Gastroesophageal sphincter (tissue), 4 donors: ENCODE data around the gene ENPP3. TPM values are rescaled to one million over a fixed set of nuclear protein-coding genes. Genes with fewer than 3 reads are reported as not detected.

Source experiments
- ATAC-seq: fragments of 150-250 bp; one replicate; pipeline ENCODE4 v1.9.1; 2016; ENCODE audit warnings: mild to moderate bottlenecking, moderate library complexity
- H3K27ac ChIP-seq, 4 donors: fragments of 200-600 bp; sonication (generic) in 3 of 4; 1 replicate in 3 of 4; 2 replicates in 1 of 4; pipeline ENCODE4 v1.5.1; 2016 to 2019
- H3K27me3 ChIP-seq: fragments of 200-600 bp; sonication (generic); one replicate; pipeline ENCODE4 v1.5.1; 2019
- H3K36me3 ChIP-seq, 2 donors: fragments of 200-600 bp; sonication (generic); one replicate each; pipeline ENCODE4 v1.5.1; 2019; ENCODE audit warnings: control low read depth in 1 of 2
- H3K4me1 ChIP-seq, 3 donors: fragments of 200-600 bp; sonication (generic); 1 replicate in 2 of 3; 2 replicates in 1 of 3; pipeline ENCODE4 v1.5.1; 2016 to 2019; ENCODE audit warnings: control low read depth in 2 of 3
- H3K4me3 ChIP-seq, 2 donors: fragments of 200-600 bp; sonication (generic); one replicate each; pipeline ENCODE4 v1.5.1; 2019; ENCODE audit warnings: mild to moderate bottlenecking in 1 of 2, moderate library complexity in 1 of 2
- H3K9me3 ChIP-seq, 3 donors: fragments of 200-600 bp; sonication (generic); one replicate each; pipeline ENCODE4 v1.5.1; 2017 to 2019; ENCODE audit warnings: control low read depth in 2 of 3
- EP300 ChIP-seq: sonication (generic); formaldehyde crosslinking; IDR thresholded peaks from one replicate; pipeline ENCODE4 v1.6.1; 2017; ENCODE audit warnings: antibody characterized with exemption, mild to moderate bottlenecking
- POLR2A ChIP-seq, 2 donors: fragments of 450-650 bp; IDR thresholded peaks; one replicate each; pipeline ENCODE4 v1.6.1; 2017; ENCODE audit warnings: antibody characterized with exemption in 2 of 2, mild to moderate bottlenecking in 2 of 2, moderate library complexity in 1 of 2
- POLR2AphosphoS5 ChIP-seq: sonication (generic); formaldehyde crosslinking; IDR thresholded peaks from one replicate; pipeline ENCODE4 v1.6.1; 2017; ENCODE audit warnings: antibody characterized with exemption
- WGBS, 2 donors: methylation state at CpG; one replicate each; pipeline ENCODE4 v1.1.5; 2018; ENCODE audit warnings: low coverage in 1 of 2; 5-methylcytosine and 5-hydroxymethylcytosine counted together
- total RNA-seq, 4 donors: library from RNA; depleted of rRNA; stranded (reverse); fragments of >200 nt; gene quantifications; one replicate each; pipeline ENCODE4 v1.1.0, GENCODE V29; 2016
- TF ChIP-seq, protein P1 (sequence below), 4 experiments: fragments of 200-600 bp in 2 of 4; fragments of 450-650 bp in 2 of 4; sonication (generic) in 1 of 4; IDR thresholded peaks; one replicate each; pipeline ENCODE4 v1.5.1; 2017 to 2019; ENCODE audit warnings: antibody characterized with exemption in 4 of 4, mild to moderate bottlenecking in 2 of 4, moderate library complexity in 2 of 4

The ENPP3 gene
- total RNA-seq, 4 donors from 2014 or later, result 0.35 to 1.5 (median 0.39) TPM; not detected in 1

DNA sequence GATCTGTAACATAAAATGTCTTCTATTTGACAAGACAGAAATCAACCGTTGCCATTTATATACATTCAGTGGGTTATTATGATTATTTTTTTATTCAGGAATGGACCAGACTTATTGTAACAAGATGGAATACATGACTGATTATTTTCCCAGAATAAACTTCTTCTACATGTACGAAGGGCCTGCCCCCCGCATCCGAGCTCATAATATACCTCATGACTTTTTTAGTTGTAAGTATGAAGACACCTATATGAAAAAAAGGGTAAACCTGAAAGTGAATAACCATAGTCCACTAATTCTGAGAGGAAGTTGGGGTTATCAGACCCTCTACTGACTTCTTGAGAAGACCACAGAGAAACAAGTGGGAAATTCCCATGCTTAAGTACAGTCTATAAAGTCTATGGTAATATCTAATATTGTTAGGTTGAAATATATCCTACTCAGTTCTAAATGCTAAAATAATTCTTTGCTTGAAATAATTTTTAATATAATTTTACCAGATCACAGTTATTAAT is 48.2 kb downstream of the ENPP3 start:
- Histone ChIP-seq H3K27ac (no peak overlapping the region), H3K4me3 (no peak overlapping the region), H3K4me1 (no peaks in the 10 kb centered on the region), H3K36me3 (no peaks in the 10 kb centered on the region), H3K9me3 (no peaks in the 10 kb centered on the region), H3K27me3 (no peaks in the 10 kb centered on the region)
- TF ChIP-seq, protein P1, sequence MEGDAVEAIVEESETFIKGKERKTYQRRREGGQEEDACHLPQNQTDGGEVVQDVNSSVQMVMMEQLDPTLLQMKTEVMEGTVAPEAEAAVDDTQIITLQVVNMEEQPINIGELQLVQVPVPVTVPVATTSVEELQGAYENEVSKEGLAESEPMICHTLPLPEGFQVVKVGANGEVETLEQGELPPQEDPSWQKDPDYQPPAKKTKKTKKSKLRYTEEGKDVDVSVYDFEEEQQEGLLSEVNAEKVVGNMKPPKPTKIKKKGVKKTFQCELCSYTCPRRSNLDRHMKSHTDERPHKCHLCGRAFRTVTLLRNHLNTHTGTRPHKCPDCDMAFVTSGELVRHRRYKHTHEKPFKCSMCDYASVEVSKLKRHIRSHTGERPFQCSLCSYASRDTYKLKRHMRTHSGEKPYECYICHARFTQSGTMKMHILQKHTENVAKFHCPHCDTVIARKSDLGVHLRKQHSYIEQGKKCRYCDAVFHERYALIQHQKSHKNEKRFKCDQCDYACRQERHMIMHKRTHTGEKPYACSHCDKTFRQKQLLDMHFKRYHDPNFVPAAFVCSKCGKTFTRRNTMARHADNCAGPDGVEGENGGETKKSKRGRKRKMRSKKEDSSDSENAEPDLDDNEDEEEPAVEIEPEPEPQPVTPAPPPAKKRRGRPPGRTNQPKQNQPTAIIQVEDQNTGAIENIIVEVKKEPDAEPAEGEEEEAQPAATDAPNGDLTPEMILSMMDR (IDR thresholded peaks at IDR 0.05), result no peak
- TF ChIP-seq POLR2AphosphoS5, result no peak
- TF ChIP-seq EP300, result no peak
- no peak for TF ChIP-seq POLR2A (IDR thresholded peaks at IDR 0.05)
- WGBS, 2 donors, result 81 to 84% methylated on average over 4 of the region's 4 CpGs
- ATAC-seq, result no peak

DNA sequence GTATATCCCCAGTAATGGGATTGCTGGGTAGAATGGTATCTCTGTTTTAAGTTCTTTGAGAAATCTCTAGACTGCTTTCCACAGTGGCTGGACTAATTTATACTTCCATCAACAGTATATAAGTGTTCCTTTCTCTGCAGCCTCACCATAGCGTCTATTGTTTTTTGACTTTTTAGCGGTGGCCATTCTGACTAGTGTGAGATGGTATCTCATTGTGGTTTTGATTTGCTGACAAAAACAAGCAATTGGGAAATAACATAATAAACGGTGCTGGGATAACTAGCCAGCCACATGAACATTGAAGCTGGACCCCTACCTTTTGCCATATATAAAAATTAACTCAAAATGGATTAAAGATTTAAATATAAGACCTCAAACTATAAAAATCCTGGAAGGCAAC is 49.9 kb downstream of the ENPP3 start:
- no peak for ATAC-seq
- no peaks in the 10 kb centered on the region for H3K36me3 ChIP-seq
- H3K27me3 ChIP-seq, result no peaks in the 10 kb centered on the region
- WGBS, 2 donors, result 95 to 100% methylated on average over 3 of the region's 3 CpGs
- H3K4me1 ChIP-seq, result no peaks in the 10 kb centered on the region
- no peak overlapping the region for H3K27ac ChIP-seq
- no peak for TF ChIP-seq EP300
- TF ChIP-seq POLR2AphosphoS5, result no peak
- no peak for TF ChIP-seq POLR2A (IDR thresholded peaks at IDR 0.05)
- TF ChIP-seq, protein P1 (IDR thresholded peaks at IDR 0.05), result no peak
- H3K4me3 ChIP-seq, result no peak overlapping the region
- H3K9me3 ChIP-seq, result no peaks in the 10 kb centered on the region

GRCh38 chr6:131688286-131688685 is 51.2 kb downstream of the ENPP3 start:
- no peak for ATAC-seq
- Histone ChIP-seq H3K27me3 (no peaks in the 10 kb centered on the region), H3K36me3 (no peaks in the 10 kb centered on the region), H3K4me1 (no peaks in the 10 kb centered on the region), H3K4me3 (no peak overlapping the region), H3K9me3 (no peaks in the 10 kb centered on the region), H3K27ac (no peak overlapping the region)
- TF ChIP-seq, protein P1 (IDR thresholded peaks at IDR 0.05), result no peak
- TF ChIP-seq EP300 (no peak), POLR2AphosphoS5 (no peak), POLR2A (IDR thresholded peaks at IDR 0.05) (no peak)
- 64 to 100% methylated on average over 1 of the region's 1 CpG for WGBS, 2 donors

GRCh38 chr6:131692031-131692430 is 54.9 kb downstream of the ENPP3 start:
- TF ChIP-seq, protein P1 (IDR thresholded peaks at IDR 0.05), result no peak
- TF ChIP-seq POLR2A (IDR thresholded peaks at IDR 0.05) (no peak), EP300 (no peak), POLR2AphosphoS5 (no peak)
- 25 to 50% methylated on average over 1 of the region's 1 CpG for WGBS, 2 donors
- Histone ChIP-seq H3K4me1 (no peaks in the 10 kb centered on the region), H3K27ac (no peak overlapping the region), H3K36me3 (no peaks in the 10 kb centered on the region), H3K9me3 (no peaks in the 10 kb centered on the region), H3K27me3 (no peaks in the 10 kb centered on the region), H3K4me3 (no peak overlapping the region)
- ATAC-seq, result no peak

GRCh38 chr6:131692589-131692988 is 55.5 kb downstream of the ENPP3 start:
- no peak overlapping the region for H3K4me3 ChIP-seq
- H3K4me1 ChIP-seq, result no peaks in the 10 kb centered on the region
- no peak overlapping the region for H3K27ac ChIP-seq
- no peaks in the 10 kb centered on the region for H3K36me3 ChIP-seq
- no peaks in the 10 kb centered on the region for H3K27me3 ChIP-seq
- TF ChIP-seq, protein P1 (IDR thresholded peaks at IDR 0.05), result no peak
- no peak for TF ChIP-seq POLR2AphosphoS5
- no peak for TF ChIP-seq POLR2A (IDR thresholded peaks at IDR 0.05)
- no peak for TF ChIP-seq EP300
- ATAC-seq, result no peak
- H3K9me3 ChIP-seq, result no peaks in the 10 kb centered on the region
